Coronary artery (tissue), 2 donors: ENCODE results near the gene PKNOX2.

Experiments used
- DNase-seq: peaks from one replicate; pipeline ENCODE4 v3.0.0-alpha.2; 2017; ENCODE audit warnings: low spot score
- H3K27ac ChIP-seq, 2 donors: fragments of 200-600 bp; sonication (generic); one replicate each; pipeline ENCODE4 v1.5.1; 2016 to 2019
- H3K4me3 ChIP-seq: fragments of 200-600 bp; sonication (generic); 2 replicates; pipeline ENCODE4 v1.5.1; 2016; ENCODE audit warnings: mild to moderate bottlenecking, moderate library complexity
- CTCF ChIP-seq: fragments of 200-600 bp; sonication (generic); IDR thresholded peaks from one replicate; pipeline ENCODE4 v1.5.1; 2019; ENCODE audit warnings: antibody characterized with exemption

Gene PKNOX2

DNA sequence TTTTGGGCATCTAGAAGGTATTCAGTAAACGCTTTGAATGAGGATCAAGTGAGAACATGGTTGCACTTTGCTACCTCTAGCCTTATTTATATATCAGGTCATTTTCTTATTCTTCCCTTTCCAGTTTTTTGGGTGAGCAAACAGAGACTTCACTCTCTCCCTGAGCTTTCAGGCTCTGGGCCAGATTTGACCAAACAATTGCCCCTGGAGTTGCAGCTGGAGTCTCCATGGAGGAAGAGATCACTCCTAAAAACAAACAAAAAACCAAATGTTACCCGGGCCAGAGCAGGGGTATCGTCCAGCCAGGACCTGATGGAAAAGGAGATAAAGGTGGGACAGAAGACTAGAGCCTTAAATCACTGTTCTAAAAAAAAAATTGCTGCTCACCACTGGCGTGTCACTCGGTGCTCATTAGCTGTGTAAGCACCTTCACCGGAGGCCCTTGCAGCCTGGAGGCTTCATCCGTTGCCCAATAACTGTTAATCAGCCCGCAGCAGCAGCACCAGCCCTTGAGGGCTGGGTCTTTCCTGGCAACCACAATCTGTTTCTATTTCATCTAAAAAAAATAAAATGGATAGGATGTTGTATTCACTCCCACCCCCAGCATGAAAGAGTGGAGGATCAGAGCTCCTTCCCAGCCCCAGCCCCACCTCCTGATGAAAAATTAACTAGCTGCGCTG, 125.0 kb downstream of the PKNOX2 start:
- no peak for TF ChIP-seq CTCF
- no peak overlapping the region for H3K27ac ChIP-seq
- DNase-seq: no peak
- H3K4me3 ChIP-seq: no peak overlapping the region

DNA sequence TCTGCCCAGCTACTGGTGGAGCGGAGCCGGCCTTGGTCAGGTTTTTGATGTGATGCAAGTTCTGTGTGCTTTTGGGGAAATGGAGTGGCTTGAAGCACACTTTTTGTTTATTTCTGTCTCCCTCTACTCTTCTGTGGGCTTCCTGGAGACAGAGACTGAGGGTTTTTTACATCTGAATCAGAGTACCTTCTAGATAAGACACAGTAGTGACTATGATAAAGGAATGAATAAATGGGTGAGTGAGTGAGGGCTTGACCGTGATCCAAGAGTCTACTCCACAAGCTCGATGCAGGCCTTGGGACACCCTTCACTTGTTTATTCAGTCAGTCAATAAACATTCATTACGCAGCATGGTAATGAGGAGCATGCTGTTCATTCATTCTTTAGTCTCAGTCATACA, 125.7 kb downstream of the PKNOX2 start:
- Histone ChIP-seq H3K27ac (no peak overlapping the region), H3K4me3 (no peak overlapping the region)
- no peak for DNase-seq
- no peak for TF ChIP-seq CTCF

DNA sequence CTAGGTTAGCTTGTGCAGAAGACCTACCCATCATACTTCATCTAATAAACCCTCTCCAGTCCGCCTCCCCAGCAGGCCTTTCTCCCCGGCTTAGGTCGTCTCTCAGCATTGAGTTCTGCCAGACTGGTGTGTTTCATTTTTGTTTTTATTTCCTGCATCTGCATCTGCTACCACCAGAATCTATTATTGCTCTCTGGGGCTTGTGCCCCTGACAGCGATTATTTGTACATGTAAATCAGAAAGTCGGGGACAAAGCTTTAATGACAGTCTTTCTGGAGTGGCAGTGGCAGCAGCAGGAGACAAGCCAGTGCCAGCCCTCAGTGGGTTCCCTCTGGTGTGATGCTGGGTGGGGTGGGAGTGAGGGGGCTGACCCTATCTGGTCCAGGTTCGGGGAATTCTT, 127.5 kb downstream of the PKNOX2 start:
- TF ChIP-seq CTCF: no peak
- H3K4me3 ChIP-seq: no peak overlapping the region
- no peak for DNase-seq
- no peak overlapping the region for H3K27ac ChIP-seq

DNA sequence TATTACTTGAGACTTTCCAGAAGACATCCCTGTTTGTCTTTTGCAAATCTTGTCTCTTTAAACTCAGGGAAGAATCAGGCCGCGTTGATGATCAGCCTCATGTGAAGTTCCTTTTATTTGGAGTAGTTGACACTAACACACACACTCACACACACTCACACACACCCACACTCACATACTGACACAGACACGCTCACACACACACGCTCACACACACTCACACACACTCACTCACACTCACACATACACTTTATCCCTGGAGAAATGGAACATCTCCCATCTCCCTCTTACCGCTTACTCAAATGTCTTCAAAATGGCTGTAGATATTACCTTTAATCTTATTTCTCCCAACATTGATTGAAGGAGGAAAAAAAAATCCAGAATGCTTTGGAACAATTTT, 129.0 kb downstream of the PKNOX2 start:
- Histone ChIP-seq H3K4me3 (no peak overlapping the region), H3K27ac (no peak overlapping the region)
- no peak for DNase-seq
- no peak for TF ChIP-seq CTCF

- Histone ChIP-seq H3K27ac (no peak overlapping the region), H3K4me3 (no peak overlapping the region)
- no peak for DNase-seq
- TF ChIP-seq CTCF: no peak
Observed at GRCh38 chr11:125295931-125296330, 131.4 kb downstream of the PKNOX2 start.

- no peak for TF ChIP-seq CTCF
- DNase-seq: no peak
Observed at GRCh38 chr11:125297346-125297915, 132.9 kb downstream of the PKNOX2 start.

GRCh38 chr11:125299061-125299615, 134.6 kb downstream of the PKNOX2 start:
- no peak for DNase-seq
- no peak overlapping the region for H3K27ac ChIP-seq
- no peak overlapping the region for H3K4me3 ChIP-seq
- no peak for TF ChIP-seq CTCF

More at GRCh38 chr11:125297346-125297915, 132.9 kb downstream of the PKNOX2 start:
- Histone ChIP-seq H3K4me3 (no peak overlapping the region), H3K27ac (no peak overlapping the region)
